HCT116 (cell line): Measurements from ENCODE around the gene GAREM2. TPM values are rescaled to one million over a fixed set of nuclear protein-coding genes. Genes with fewer than 3 reads are reported as not detected.

Source experiments
- ATAC-seq: fragments of 200-7000 bp; cut with Tn5 transposase; 2 replicates; pipeline ENCODE4 v1.9.1; 2020; ENCODE audit warnings: mild to moderate bottlenecking, moderate library complexity
- BruUV-seq: library from RNA; stranded (reverse); fragments of 400-500 nt; replicated peaks from 2 replicates; lab custom pipeline; 2021; lab: Mats Ljungman, UMichigan
- CTCF ChIA-PET: fragments of 300-600 bp; sonication (Branson Sonifier 250); formaldehyde crosslinking; loops from one replicate; lab custom pipeline; 2021; ENCODE audit warnings: antibody characterized with exemption; lab: Charles Lee
- POLR2A ChIA-PET: fragments of 300-600, 350-600 bp; sonication (Branson Sonifier 250); formaldehyde crosslinking; loops from one replicate; lab custom pipeline; 2021; ENCODE audit warnings: antibody characterized with exemption; lab: Charles Lee
- RAD21 ChIA-PET, 2 experiments: fragments of 300-600 bp; sonication (Branson Sonifier 250); formaldehyde crosslinking; loops; one replicate each; lab custom pipeline; 2023; ENCODE audit warnings: low total read pairs in 2 of 2; ENCODE audit not compliant: uncharacterized antibody in 2 of 2, unreplicated experiment in 2 of 2, low non-redundant PET in 1 of 2; lab: Charles Lee
- DNase-seq: peaks from one replicate; pipeline ENCODE4 v3.0.0-alpha.2; 2010; ENCODE audit warnings: low read depth, low spot score
- H2AFZ ChIP-seq: fragments of 200-600 bp; shearing (Covaris generic), sonication (generic); 2 replicates; pipeline ENCODE4 v1.6.1; 2017; ENCODE audit warnings: low read depth, mixed run types, mixed read lengths, antibody characterized with exemption, low read length; ENCODE audit not compliant: poor library complexity, severe bottlenecking
- H3K27ac ChIP-seq: 2 replicates; pipeline ENCODE4 v1.5.1; 2012; ENCODE audit warnings: low read depth, low read length
- H3K27me3 ChIP-seq: fragments of 200-600 bp; sonication (generic); 2 replicates; pipeline ENCODE4 v1.6.1; 2016; ENCODE audit warnings: mixed run types, low read length, mixed read lengths; ENCODE audit not compliant: insufficient read depth
- H3K36me3 ChIP-seq, 2 experiments: fragments of 200-500 bp in 1 of 2; fragments of 200-600 bp in 1 of 2; sonication (Bioruptor generic) in 1 of 2; sonication (generic) in 1 of 2; 2 replicates each; pipeline versions ENCODE4 v1.5.1 to v1.6.1; 2014 to 2016; ENCODE audit warnings: low read length in 2 of 2, inconsistent platforms in 1 of 2, mixed read lengths in 1 of 2, mixed run types in 1 of 2; ENCODE audit not compliant: insufficient read depth in 2 of 2, control insufficient read depth in 1 of 2
- H3K4me1 ChIP-seq, 2 experiments: fragments of 200-600 bp in 1 of 2; sonication (generic) in 1 of 2; 2 replicates each; pipeline versions ENCODE4 v1.5.1 to v1.6.1; 2012 to 2017; ENCODE audit warnings: low read length in 2 of 2, inconsistent platforms in 1 of 2, mild to moderate bottlenecking in 1 of 2, mixed read lengths in 1 of 2, mixed run types in 1 of 2, moderate library complexity in 1 of 2; ENCODE audit not compliant: insufficient read depth in 2 of 2, control insufficient read depth in 1 of 2
- H3K4me2 ChIP-seq: fragments of 200-600 bp; sonication (generic); 2 replicates; pipeline ENCODE4 v1.6.1; 2017; ENCODE audit warnings: mixed run types, low read length, mixed read lengths
- H3K4me3 ChIP-seq, 2 experiments: fragments of 200-600 bp in 1 of 2; sonication (generic) in 1 of 2; replicated peaks in 1 of 2; 2 replicates each; pipeline ENCODE4 v1.5.1; 2011 to 2016; ENCODE audit warnings: low read length in 2 of 2, control low read depth in 1 of 2, low read depth in 1 of 2, mild to moderate bottlenecking in 1 of 2, mixed read lengths in 1 of 2, mixed run types in 1 of 2
- H3K79me2 ChIP-seq: fragments of 200-600 bp; sonication (generic); 2 replicates; pipeline ENCODE4 v1.6.1; 2017; ENCODE audit warnings: mild to moderate bottlenecking, mixed run types, low read length, moderate library complexity, mixed read lengths; ENCODE audit not compliant: insufficient read depth
- H3K9ac ChIP-seq: fragments of 200-600 bp; sonication (generic); 2 replicates; pipeline ENCODE4 v1.6.1; 2016; ENCODE audit warnings: low read length, mixed read lengths
- H3K9me2 ChIP-seq: fragments of 200-600 bp; sonication (generic), shearing (Covaris generic); 2 replicates; pipeline ENCODE4 v1.6.1; 2017; ENCODE audit warnings: mixed run types, mild to moderate bottlenecking, moderate library complexity; ENCODE audit not compliant: insufficient read depth
- H3K9me3 ChIP-seq, 2 experiments: fragments of 200-500 bp in 1 of 2; fragments of 200-600 bp in 1 of 2; sonication (Bioruptor generic) in 1 of 2; sonication (generic) in 1 of 2; 2 replicates each; pipeline ENCODE4 v1.6.1; 2014 to 2017; ENCODE audit warnings: low read length in 2 of 2, mixed read lengths in 2 of 2, inconsistent platforms in 1 of 2, low read depth in 1 of 2, mild to moderate bottlenecking in 1 of 2, mixed run types in 1 of 2, moderate library complexity in 1 of 2; ENCODE audit not compliant: control insufficient read depth in 1 of 2, insufficient read depth in 1 of 2
- H4K20me1 ChIP-seq: fragments of 200-600 bp; sonication (generic), shearing (Covaris generic); 2 replicates; pipeline ENCODE4 v1.6.1; 2017; ENCODE audit warnings: mixed run types, mild to moderate bottlenecking, moderate library complexity; ENCODE audit not compliant: insufficient read depth
- CBX3 ChIP-seq: IDR thresholded peaks from 2 replicates; pipeline ENCODE4 v1.6.1; 2012; ENCODE audit warnings: low read depth
- CTCF ChIP-seq, 3 experiments: fragments of 200-600 bp in 1 of 3; sonication (generic) in 1 of 3; IDR thresholded peaks in 2 of 3; conservative IDR thresholded peaks in 1 of 3; 2 replicates each; pipeline ENCODE4 v1.5.1; 2012 to 2017; ENCODE audit warnings: low read depth in 2 of 3, low read length in 2 of 3, antibody characterized with exemption in 1 of 3, borderline replicate concordance in 1 of 3, control low read depth in 1 of 3, mild to moderate bottlenecking in 1 of 3, mixed read lengths in 1 of 3, mixed run types in 1 of 3, moderate library complexity in 1 of 3; ENCODE audit not compliant: insufficient read depth in 1 of 3
- EGR1 ChIP-seq: IDR thresholded peaks from 2 replicates; pipeline ENCODE4 v1.6.1; 2012; ENCODE audit warnings: low read depth
- ELF1 ChIP-seq: IDR thresholded peaks from 2 replicates; pipeline ENCODE4 v1.6.1; 2012; ENCODE audit warnings: low read depth, borderline replicate concordance
- EZH2 ChIP-seq: fragments of 200-600 bp; sonication (generic); IDR thresholded peaks from 2 replicates; pipeline ENCODE4 v1.6.1; 2017; ENCODE audit warnings: antibody characterized with exemption, mixed run types
- EZH2phosphoT487 ChIP-seq: fragments of 200-600 bp; IDR thresholded peaks from 2 replicates; pipeline ENCODE4 v1.6.1; 2018; ENCODE audit warnings: antibody characterized with exemption, borderline replicate concordance
- POLR2AphosphoS5 ChIP-seq: IDR thresholded peaks from 2 replicates; pipeline ENCODE4 v1.6.1; 2011; ENCODE audit warnings: mild to moderate bottlenecking, low read depth, low read length, moderate library complexity
- RAD21 ChIP-seq: IDR thresholded peaks from 2 replicates; pipeline ENCODE4 v1.6.1; 2012; ENCODE audit warnings: low read depth, mild to moderate bottlenecking
- SIN3A ChIP-seq: IDR thresholded peaks from 2 replicates; pipeline ENCODE4 v1.6.1; 2012; ENCODE audit warnings: low read depth
- SP1 ChIP-seq: IDR thresholded peaks from 2 replicates; pipeline ENCODE4 v1.6.1; 2012; ENCODE audit warnings: low read depth
- SRF ChIP-seq: IDR thresholded peaks from 2 replicates; pipeline ENCODE4 v1.6.1; 2012; ENCODE audit warnings: low read depth
- TCF7L2 ChIP-seq: IDR thresholded peaks from 2 replicates; pipeline ENCODE4 v1.7.0; 2011; ENCODE audit warnings: borderline replicate concordance, inconsistent platforms; ENCODE audit not compliant: insufficient read depth, insufficient read length; ENCODE audit errors: extremely low read depth
- YY1 ChIP-seq: IDR thresholded peaks from 2 replicates; pipeline ENCODE4 v1.6.1; 2011; ENCODE audit warnings: low read length, low read depth, moderate library complexity, mild to moderate bottlenecking; ENCODE audit not compliant: insufficient replicate concordance; ENCODE audit errors: extremely low read depth
- intact Hi-C: fragments of 100-400 bp; cut with micrococcal nuclease; formaldehyde crosslinking; loops from 2 replicates; pipeline ENCODE4 v1.10.0; 2022
- total RNA-seq: library from RNA; stranded (reverse); gene quantifications from one replicate; pipeline ENCODE4 v1.2.1, GENCODE V29; 2021; ENCODE audit not compliant: unreplicated experiment

GAREM2 gene
- total RNA-seq, 1 experiment from 2014 or later = 13.3 TPM

GRCh38 chr2:26141145-26141769, 31.6 kb upstream of the GAREM2 start:
- H3K27ac ChIP-seq = no peak overlapping the region
- 0 out of 4 replicates have a peak, but pooled peaks cover 0 to 8% of the 10 kb centered on the region in 2 experiments for H3K36me3 ChIP-seq
- no peaks in the 10 kb centered on the region for H4K20me1 ChIP-seq
- no peaks in the 10 kb centered on the region for H3K9me2 ChIP-seq
- ATAC-seq = no peak
- RAD21 ChIA-PET = no interaction called here
- H3K79me2 ChIP-seq = no peaks in the 10 kb centered on the region
- no peaks in the 10 kb centered on the region for H3K9me3 ChIP-seq
- H3K4me1 ChIP-seq = peaks cover 3% of the 10 kb centered on the region in 2 experiments; a peak in 1 of 4 replicates
- no peak overlapping the region for H2AFZ ChIP-seq
- TF ChIP-seq EGR1 = no peak
- no peak for TF ChIP-seq ELF1
- TF ChIP-seq SRF = no peak
- no peak for TF ChIP-seq YY1
- no peak for TF ChIP-seq SIN3A
- no peak for TF ChIP-seq SP1
- TF ChIP-seq EZH2 = no peak
- TF ChIP-seq POLR2AphosphoS5 = no peak
- TF ChIP-seq CTCF (IDR thresholded peaks at IDR 0.05 in 2 of 3, conservative IDR thresholded peaks at IDR 0.05 in 1 of 3; ENCODE audit: borderline replicate concordance in 1 of 3, insufficient read depth in 1 of 3, low read depth in 2 of 3, low read length in 2 of 3) = no peak
- no peak for TF ChIP-seq CBX3
- no peak for TF ChIP-seq TCF7L2
- no peak for TF ChIP-seq EZH2phosphoT487
- TF ChIP-seq RAD21 = no peak
- intact Hi-C loops = no loop called here
- BruUV-seq = TSS peak; percentile 6
- no peak overlapping the region for H3K9ac ChIP-seq
- POLR2A ChIA-PET = no interaction called here
- no peak overlapping the region for H3K4me2 ChIP-seq
- CTCF ChIA-PET = interaction anchor here (1.2 kb wide), 1 partner anchor 289 kb away, joined by 3 read pairs; no protein-coding TSS in a partner anchor
- no peak overlapping the region for H3K4me3 ChIP-seq
- H3K27me3 ChIP-seq = no peaks in the 10 kb centered on the region
- DNase-seq = no peak
